HG03039 (cell line): Measurements from ENCODE around the gene ABHD4.

ENCODE experiments used
- ATAC-seq: cut with Tn5 transposase; IDR thresholded peaks from one replicate; pipeline ENCODE4 v1.9.1; 2021; ENCODE audit warnings: mild to moderate bottlenecking, moderate library complexity; ENCODE audit not compliant: unreplicated experiment

The ABHD4 gene

GRCh38 chr14:22658946-22659345 is 60.8 kb downstream of the ABHD4 start:
- ATAC-seq: no peak

GRCh38 chr14:22660654-22661053 is 62.6 kb downstream of the ABHD4 start:
- ATAC-seq: no peak
